K562 treated with DMSO at 1 percent for 12 hours (cell line): Measurements from ENCODE around the gene RITA1. TPM values are rescaled to one million over a fixed set of nuclear protein-coding genes. Genes with fewer than 3 reads are reported as not detected.

Source experiments
- total RNA-seq: library from RNA; unstranded; fragments of 300-600 nt; gene quantifications from 2 replicates; pipeline ENCODE4 v1.2.3, GENCODE V29; 2022; ENCODE audit not compliant: insufficient read depth

Gene RITA1
- 29.8 and 38.9 TPM in 2 replicates for total RNA-seq

GRCh38 chr12:113185180-113186032 is at the start of gene RITA1, which contains the start of gene DDX54:
RITA1 (plus strand) TSS chr12:113185721; CDS start chr12:113186747, 1,026 bp downstream.
DDX54 (minus strand) TSS chr12:113185478; CDS start chr12:113185451, 27 bp downstream.

GRCh38 chr12:113149361-113150150 is 36.0 kb upstream of the RITA1 start, which contains the start of gene CFAP73:
CFAP73 (plus strand) TSS chr12:113149724; CDS start chr12:113149858, 134 bp downstream.

GRCh38 chr12:113221181-113221996 is 35.9 kb downstream of the RITA1 start, which contains the start of gene TPCN1:
TPCN1 (plus strand) TSS chr12:113221464; CDS start chr12:113226853, 5,389 bp downstream.

Other genes starting within 250 kb of the RITA1 start
- gene OAS3, start 247.2 kb upstream of the RITA1 start, total RNA-seq: 5.6 and 14.5 TPM in 2 replicates
- gene OAS2, start 207.2 kb upstream of the RITA1 start, total RNA-seq: not detected in 2 replicates
- gene DTX1, start 129.0 kb upstream of the RITA1 start, total RNA-seq: not detected in 2 replicates
- gene RASAL1, start 50.0 kb upstream of the RITA1 start, total RNA-seq: not detected in 2 replicates
- not detected in 2 replicates for gene CFAP73, start 36.0 kb upstream of the RITA1 start, total RNA-seq
- gene DDX54, start 243 bp upstream of the RITA1 start, total RNA-seq: 59.7 and 67.4 TPM in 2 replicates
- gene TPCN1, start 35.7 kb downstream of the RITA1 start, total RNA-seq: 11.4 and 33.7 TPM in 2 replicates
- 21.8 and 41.2 TPM in 2 replicates for gene SLC8B1, start 149.4 kb downstream of the RITA1 start, total RNA-seq
- 12.1 and 54.0 TPM in 2 replicates for gene PLBD2, start 172.9 kb downstream of the RITA1 start, total RNA-seq
- gene SDS, start 218.2 kb downstream of the RITA1 start, total RNA-seq: 0.57 TPM in 1 of 2 replicates, not detected in the other
- gene SDSL, start 236.7 kb downstream of the RITA1 start, total RNA-seq: 14.8 and 18.2 TPM in 2 replicates